Heart left ventricle (tissue), 16 donors: Measurements from ENCODE around the gene ATXN1. TPM values are rescaled to one million over a fixed set of nuclear protein-coding genes. Genes with fewer than 3 reads are reported as not detected.
A peak's percentile ranks its signal among the peaks of the same experiment; 100 is the strongest.

Experiments used
- ATAC-seq, 4 donors: fragments of 200-7000 bp; cut with Tn5 transposase; one replicate each; pipeline ENCODE4 v1.9.1; 2020 to 2022; ENCODE audit warnings: moderate library complexity in 4 of 4, mild to moderate bottlenecking in 3 of 4, moderate number of reproducible peaks in 1 of 4
- DNase-seq, 5 donors: peaks; one replicate each; pipeline ENCODE4 v3.0.0-alpha.2; 2020
- H3K27ac ChIP-seq, 12 donors: fragments of 200-600 bp; sonication (generic) in 4 of 12; one replicate each; pipeline versions ENCODE4 v1.5.0 to v1.8.0; 2016 to 2022; ENCODE audit warnings: mild to moderate bottlenecking in 2 of 12
- H3K27me3 ChIP-seq, 9 donors: fragments of 200-600 bp; sonication (generic) in 2 of 9; one replicate each; pipeline versions ENCODE4 v1.5.1 to v1.8.0; 2016 to 2022; ENCODE audit warnings: mild to moderate bottlenecking in 3 of 9
- H3K36me3 ChIP-seq, 9 donors: fragments of 200-600 bp; sonication (generic) in 2 of 9; one replicate each; pipeline versions ENCODE4 v1.5.0 to v1.8.0; 2018 to 2022; ENCODE audit warnings: mild to moderate bottlenecking in 2 of 9
- H3K4me1 ChIP-seq, 12 donors: fragments of 200-600 bp; sonication (generic) in 4 of 12; one replicate each; pipeline versions ENCODE4 v1.5.0 to v1.8.0; 2016 to 2022; ENCODE audit warnings: mild to moderate bottlenecking in 3 of 12
- H3K4me3 ChIP-seq, 12 donors: fragments of 200-600 bp; sonication (generic) in 4 of 12; one replicate each; pipeline versions ENCODE4 v1.5.0 to v1.8.0; 2017 to 2022; ENCODE audit warnings: mild to moderate bottlenecking in 9 of 12, moderate library complexity in 4 of 12
- H3K9me3 ChIP-seq, 12 donors: fragments of 200-600 bp; sonication (generic) in 4 of 12; one replicate each; pipeline versions ENCODE4 v1.5.0 to v1.8.0; 2016 to 2022; ENCODE audit warnings: mild to moderate bottlenecking in 1 of 12
- POLR2A ChIP-seq, 2 donors: fragments of 450-650 bp; IDR thresholded peaks; one replicate each; pipeline ENCODE4 v1.6.1; 2017; ENCODE audit warnings: antibody characterized with exemption in 2 of 2, mild to moderate bottlenecking in 2 of 2, moderate library complexity in 2 of 2
- WGBS, 4 donors: extraction: QIAGEN DNeasy Blood & Tissue Kit in 2 of 4; methylation state at CpG; one replicate each; pipeline versions ENCODE4 v1.1.5 to v1.1.7; 2013 to 2018; 5-methylcytosine and 5-hydroxymethylcytosine counted together
- intact Hi-C, 10 donors: fragments of 100-400 bp; cut with DNase I; formaldehyde crosslinking; loops; one replicate each; pipeline versions ENCODE4 v1.11.1 to v1.14.2; 2022
- polyA plus RNA-seq, 2 donors: library from polyadenylated mRNA; stranded (reverse); fragments of 200-250 nt; gene quantifications; one replicate each; pipeline ENCODE4 v1.2.3, GENCODE V29; 2013
- total RNA-seq, 9 donors: library from RNA; depleted of rRNA in 2 of 9; stranded (reverse); fragments of >200 nt in 2 of 9; fragmentation: NEBNext Ultra II Directional in 3 of 9; extraction: Animal tissue kit (Norgen Biotek cat#: 25700) in 3 of 9; gene quantifications; one replicate each; pipeline versions ENCODE4 v1.1.0 to v1.2.4, GENCODE V29; 2016 to 2023
- TF ChIP-seq, protein P1 (sequence below), 12 donors: fragments of 200-600 bp; sonication (generic) in 4 of 12; IDR thresholded peaks; one replicate each; pipeline versions ENCODE4 v1.5.0 to v1.8.0; 2018 to 2022; ENCODE audit warnings: antibody characterized with exemption in 12 of 12, mild to moderate bottlenecking in 5 of 12
- donor health status: ischemic (EF 13 %, LVEDD 7.1; RV severe dilation, severe dysfunction).
- donor health status: healthy with polysubstance abuse.
- donor health status: DM: no; HTN: yes; CAD: no.
- donor health status: DM: no; HTN: no; CAD: no.
- donor health status: ischemic (EF 25% LVEDD 6.9; RV normal size, moderate dysfunction).
- donor health status: ischemic (EF 25% LVEDD 5.7; RV mildly dilated, moderate dysfunction).
- donor health status: healthy.
- donor health status: DM: yes; HTN: yes; CAD: no.
- donor health status: ischemic (EF 35%, LVEDD 5.7; RV mildly dilated, moderate dysfunction).
- donor health status: nonischemic (EF 11% LVEDD 7.7; RV severe dilation, severe dysfunction).
- donor health status: DM: yes; HTN: yes; CAD: no.
- donor health status: PGD.
- donor health status: ischemic (EF 29% LVEDD 5.4; RV normal size, mild dysfunction).
- donor health status: nonischemic (EF 23%, LVEDD 6.1; RV moderate dilation, normal function).

The ATXN1 gene
- total and polyA plus RNA-seq, 11 donors: 8.7 to 51.8 (median 36.0) TPM

DNA sequence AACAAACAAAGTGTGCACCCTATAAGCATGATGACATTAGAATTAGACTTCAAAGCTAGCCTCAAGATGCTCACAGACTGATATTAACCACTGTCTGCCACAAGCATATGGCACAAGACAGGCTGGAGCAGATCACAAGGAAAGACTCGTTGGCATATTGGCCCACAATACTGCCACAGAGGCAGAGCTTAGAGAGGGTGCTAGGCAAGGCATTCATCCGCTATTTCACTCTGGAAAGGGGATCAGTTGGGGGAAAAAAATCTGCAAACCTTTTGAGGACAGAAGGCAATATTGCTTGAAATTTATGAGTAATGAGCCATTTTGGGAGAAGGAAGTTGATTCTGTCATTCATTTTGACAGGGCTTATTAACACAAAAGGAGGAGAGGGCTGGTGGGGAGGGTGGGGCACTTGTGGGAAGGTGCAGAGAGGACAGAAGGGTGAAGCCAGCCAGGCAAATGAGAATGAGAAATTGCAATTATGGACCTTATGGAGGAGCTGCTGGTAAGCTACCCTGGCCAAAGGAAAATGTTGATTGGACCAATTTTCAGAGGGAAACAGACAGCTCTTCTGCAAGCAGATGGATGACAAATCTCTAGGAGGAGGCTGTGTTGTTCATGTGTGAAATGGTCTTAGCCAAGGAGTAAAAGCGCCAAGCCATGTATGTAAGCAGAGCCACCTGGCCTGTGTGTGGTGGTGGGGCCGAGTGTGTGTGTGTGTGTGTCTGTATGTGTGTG is 335.2 kb downstream of the ATXN1 start:
- H3K27me3 ChIP-seq: no peaks in the 10 kb centered on the region
- H3K36me3 ChIP-seq: no peaks in the 10 kb centered on the region
- WGBS, 4 donors: 93 to 97% (median 95%) methylated on average over 4 of the region's 4 CpGs
- no peak overlapping the region for H3K4me3 ChIP-seq
- no peaks in the 10 kb centered on the region for H3K9me3 ChIP-seq
- ATAC-seq (no peak), DNase-seq (no peak)
- H3K27ac ChIP-seq: no peak overlapping the region
- intact Hi-C loops: no loop called here
- H3K4me1 ChIP-seq: peaks cover 0 to 20% (median 12%) of the 10 kb centered on the region in 12 donors
- TF ChIP-seq, protein P1, sequence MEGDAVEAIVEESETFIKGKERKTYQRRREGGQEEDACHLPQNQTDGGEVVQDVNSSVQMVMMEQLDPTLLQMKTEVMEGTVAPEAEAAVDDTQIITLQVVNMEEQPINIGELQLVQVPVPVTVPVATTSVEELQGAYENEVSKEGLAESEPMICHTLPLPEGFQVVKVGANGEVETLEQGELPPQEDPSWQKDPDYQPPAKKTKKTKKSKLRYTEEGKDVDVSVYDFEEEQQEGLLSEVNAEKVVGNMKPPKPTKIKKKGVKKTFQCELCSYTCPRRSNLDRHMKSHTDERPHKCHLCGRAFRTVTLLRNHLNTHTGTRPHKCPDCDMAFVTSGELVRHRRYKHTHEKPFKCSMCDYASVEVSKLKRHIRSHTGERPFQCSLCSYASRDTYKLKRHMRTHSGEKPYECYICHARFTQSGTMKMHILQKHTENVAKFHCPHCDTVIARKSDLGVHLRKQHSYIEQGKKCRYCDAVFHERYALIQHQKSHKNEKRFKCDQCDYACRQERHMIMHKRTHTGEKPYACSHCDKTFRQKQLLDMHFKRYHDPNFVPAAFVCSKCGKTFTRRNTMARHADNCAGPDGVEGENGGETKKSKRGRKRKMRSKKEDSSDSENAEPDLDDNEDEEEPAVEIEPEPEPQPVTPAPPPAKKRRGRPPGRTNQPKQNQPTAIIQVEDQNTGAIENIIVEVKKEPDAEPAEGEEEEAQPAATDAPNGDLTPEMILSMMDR (IDR thresholded peaks at IDR 0.05): no peak
- no peak for TF ChIP-seq POLR2A (IDR thresholded peaks at IDR 0.05)

DNA sequence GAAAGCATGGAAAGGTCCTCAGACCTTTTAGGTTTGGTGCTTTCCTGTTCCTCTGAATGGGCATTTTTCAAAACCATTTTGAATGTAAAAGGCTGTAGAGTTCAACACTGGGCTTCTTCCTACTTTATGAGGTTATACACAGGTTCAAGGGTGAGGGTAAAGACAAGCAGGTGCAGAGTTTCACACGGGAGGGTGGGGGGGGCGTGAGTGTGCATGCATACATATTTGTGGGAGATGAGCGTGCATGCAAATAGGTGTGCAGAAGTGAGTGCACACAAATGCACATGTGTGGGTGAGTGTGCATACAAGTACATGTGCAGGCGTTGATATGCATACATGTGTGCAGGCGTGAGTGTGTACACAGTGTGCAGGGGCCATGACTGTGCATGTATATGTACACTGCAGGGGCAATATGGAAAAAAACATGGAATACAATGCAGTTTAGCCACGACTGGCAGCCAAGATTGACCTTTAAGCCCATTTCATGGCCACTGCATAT is 339.7 kb downstream of the ATXN1 start:
- WGBS, 4 donors: 79 to 88% (median 85%) methylated on average over 6 of the region's 6 CpGs
- DNase-seq: no peak
- H3K36me3 ChIP-seq: no peaks in the 10 kb centered on the region
- H3K27me3 ChIP-seq: no peaks in the 10 kb centered on the region
- H3K9me3 ChIP-seq: no peaks in the 10 kb centered on the region
- peak overlapping the region in 3 of 12 donors; percentile 1 to 28 (median 5) for H3K4me3 ChIP-seq
- intact Hi-C loops: no loop called here
- peak overlapping the region in 5 of 12 donors; percentile 2 to 69 (median 43) for H3K27ac ChIP-seq
- peaks cover 0 to 27% (median 13%) of the 10 kb centered on the region in 12 donors for H3K4me1 ChIP-seq
- no peak for ATAC-seq
- TF ChIP-seq, protein P1 (IDR thresholded peaks at IDR 0.05): no peak

DNA sequence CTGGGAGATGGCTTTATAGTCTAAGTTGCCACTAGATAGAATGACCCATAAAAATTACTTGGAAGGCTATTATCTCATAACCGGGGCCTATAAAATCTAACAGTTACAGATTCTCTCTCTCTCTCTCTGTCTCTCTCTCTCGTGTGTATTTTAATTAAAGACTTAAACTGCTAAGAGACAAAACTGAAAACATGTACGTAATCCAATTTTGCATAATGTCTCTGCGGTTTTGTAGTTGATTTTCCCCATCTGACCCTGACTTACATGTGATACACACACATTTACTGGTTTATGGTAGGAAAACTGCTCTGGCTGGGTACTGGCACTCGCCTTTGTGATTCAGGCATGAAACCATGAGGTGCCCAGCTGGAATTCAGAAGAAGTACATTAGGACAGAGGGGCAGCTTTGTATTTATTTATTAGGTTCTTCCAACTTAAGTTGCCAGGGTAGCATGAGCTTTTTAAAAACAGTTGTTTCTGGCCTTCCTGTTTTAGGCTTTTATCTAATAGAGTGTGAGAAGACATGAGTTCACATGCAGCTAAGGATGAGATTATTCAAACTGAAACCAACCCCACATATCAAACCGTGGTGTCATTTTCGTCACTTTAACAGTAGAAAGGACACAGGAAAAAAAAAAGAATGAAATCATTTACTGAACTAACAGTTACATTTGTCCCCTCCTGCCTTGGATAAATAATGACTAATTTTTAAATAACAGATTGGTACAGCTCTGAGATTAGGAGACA is 340.4 kb downstream of the ATXN1 start:
- WGBS, 4 donors: 47 to 59% (median 54%) methylated on average over 7 of the region's 7 CpGs
- TF ChIP-seq POLR2A (IDR thresholded peaks at IDR 0.05): no peak
- TF ChIP-seq, protein P1 (IDR thresholded peaks at IDR 0.05): no peak
- Histone ChIP-seq H3K36me3 (no peaks in the 10 kb centered on the region), H3K27ac (peak overlapping the region in 5 of 12 donors; percentile 2 to 69 (median 43)), H3K9me3 (no peaks in the 10 kb centered on the region), H3K4me3 (peak overlapping the region in 3 of 12 donors; percentile 1 to 28 (median 5)), H3K4me1 (peaks cover 0 to 27% (median 13%) of the 10 kb centered on the region in 12 donors), H3K27me3 (no peaks in the 10 kb centered on the region)
- peak in 3 of 4 donors; percentile 19 to 61 (median 38) for ATAC-seq
- DNase-seq: no peak
- intact Hi-C loops: no loop called here

DNA sequence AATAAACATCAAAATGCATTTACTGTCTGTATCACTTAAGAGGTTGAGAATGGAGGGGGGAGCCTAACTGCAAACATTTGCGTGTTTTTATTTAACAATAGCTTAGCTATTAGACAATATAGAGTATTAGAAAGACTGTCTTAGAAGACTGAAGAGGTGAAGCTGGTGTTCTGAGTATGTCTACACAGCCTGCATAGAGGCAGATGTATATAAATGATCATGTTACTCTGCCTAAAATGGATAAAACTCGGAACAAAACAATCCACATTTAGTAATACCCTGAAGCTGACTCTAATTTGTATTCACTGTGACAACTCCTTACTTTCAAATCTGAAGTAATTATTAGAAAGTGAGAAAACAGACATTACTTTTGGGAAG is 340.9 kb downstream of the ATXN1 start:
- Histone ChIP-seq H3K4me1 (peaks cover 0 to 27% (median 13%) of the 10 kb centered on the region in 12 donors), H3K27ac (peak overlapping the region in 3 of 12 donors; percentile 43 to 69 (median 52)), H3K36me3 (no peaks in the 10 kb centered on the region), H3K4me3 (no peak overlapping the region), H3K27me3 (no peaks in the 10 kb centered on the region), H3K9me3 (no peaks in the 10 kb centered on the region)
- intact Hi-C loops: no loop called here
- no peak for TF ChIP-seq POLR2A (IDR thresholded peaks at IDR 0.05)
- TF ChIP-seq, protein P1 (IDR thresholded peaks at IDR 0.05): no peak
- 77 to 83% (median 80%) methylated on average over 2 of the region's 2 CpGs for WGBS, 4 donors
- ATAC-seq (no peak), DNase-seq (no peak)
